ENCODE measurements around the gene ME1.

Gene ME1

GRCh38 chr6:83190626-83191025, 240.2 kb downstream of the ME1 start:
- no peak for DNase-seq (ENCODE audit: low read depth in 2 of 2)

- no peak for DNase-seq (ENCODE audit: low read depth in 2 of 2)
Observed at GRCh38 chr6:83188501-83188900, 242.3 kb downstream of the ME1 start.

- DNase-seq (ENCODE audit: low read depth in 2 of 2): no peak
Observed at GRCh38 chr6:83185096-83185495, 245.8 kb downstream of the ME1 start.

- DNase-seq (ENCODE audit: low read depth in 2 of 2): no peak
Observed at GRCh38 chr6:83183082-83183828, 247.6 kb downstream of the ME1 start.

GRCh38 chr6:83182114-83182513, 248.7 kb downstream of the ME1 start:
- DNase-seq (ENCODE audit: low read depth in 2 of 2): no peak

GRCh38 chr6:83180426-83180950, 250.4 kb downstream of the ME1 start:
- no peak for DNase-seq (ENCODE audit: low read depth in 2 of 2)

GRCh38 chr6:83176246-83176645, 254.6 kb downstream of the ME1 start:
- DNase-seq (ENCODE audit: low read depth in 2 of 2): no peak

- DNase-seq (ENCODE audit: low read depth in 2 of 2): no peak
Observed at GRCh38 chr6:83169511-83169910, 261.3 kb downstream of the ME1 start.

GRCh38 chr6:83169106-83169505, 261.7 kb downstream of the ME1 start:
- DNase-seq (ENCODE audit: low read depth in 2 of 2): no peak

- DNase-seq (ENCODE audit: low read depth in 2 of 2): no peak
Observed at GRCh38 chr6:83168556-83168955, 262.3 kb downstream of the ME1 start.

- no peak for DNase-seq (ENCODE audit: low read depth in 2 of 2)
Observed at GRCh38 chr6:83167726-83168278, 263.0 kb downstream of the ME1 start.
